Posterior vena cava (tissue), 2 donors: Measurements from ENCODE around the gene TAS2R5. TPM values are rescaled to one million over a fixed set of nuclear protein-coding genes. Genes with fewer than 3 reads are reported as not detected.

Experiments
- total RNA-seq, 2 donors: library from RNA; stranded (reverse); fragmentation: NEBNext Ultra II Directional; extraction: Animal tissue kit (Norgen Biotek cat#: 25700); gene quantifications; one replicate each; pipeline ENCODE4 v1.2.1, GENCODE V29; 2021
- donor health status: DM: yes; HTN: yes; CAD: no.
- donor health status: DM: yes; HTN: yes; CAD: no.

Gene TAS2R5
- total RNA-seq, 2 donors from 2014 or later = 0.90 to 1.5 TPM

Other genes with a start within 250 kb of the TAS2R5 start
- gene AGK, start 238.8 kb upstream of the TAS2R5 start, total RNA-seq = 10 to 100 TPM; 21.2 to 21.6 TPM
- gene DENND11, start 88.1 kb upstream of the TAS2R5 start, total RNA-seq = 10 to 100 TPM; 12.2 to 14.8 TPM
- not detected for gene WEE2, start 81.9 kb upstream of the TAS2R5 start, total RNA-seq
- gene SSBP1, start 51.9 kb upstream of the TAS2R5 start, total RNA-seq = 10 to 100 TPM; 69.4 to 76.4 TPM
- 1 to 10 TPM in 1 of 2 donors, under 1 TPM in 1; 0.86 to 2.2 TPM for gene TAS2R3, start 26.1 kb upstream of the TAS2R5 start, total RNA-seq
- gene TAS2R4, start 13.5 kb upstream of the TAS2R5 start, total RNA-seq = 1 to 10 TPM; 1.3 to 1.5 TPM
- not detected for gene PRSS37, start 51.3 kb downstream of the TAS2R5 start, total RNA-seq
- gene OR9A4, start 126.2 kb downstream of the TAS2R5 start, total RNA-seq = not detected
- 1 to 10 TPM; 2.5 to 7.5 TPM for gene CLEC5A, start 156.8 kb downstream of the TAS2R5 start, total RNA-seq
- not detected for gene TAS2R38, start 183.6 kb downstream of the TAS2R5 start, total RNA-seq
- gene MGAM, start 205.7 kb downstream of the TAS2R5 start, total RNA-seq = 1 to 10 TPM; 3.5 to 7.0 TPM